ENCODE measurements around the gene RSAD2. TPM values are rescaled to one million over a fixed set of nuclear protein-coding genes. Genes with fewer than 3 reads are reported as not detected.

Gene RSAD2
- total RNA-seq, 1 donor from 2014 or later, result 4.4 TPM

DNA sequence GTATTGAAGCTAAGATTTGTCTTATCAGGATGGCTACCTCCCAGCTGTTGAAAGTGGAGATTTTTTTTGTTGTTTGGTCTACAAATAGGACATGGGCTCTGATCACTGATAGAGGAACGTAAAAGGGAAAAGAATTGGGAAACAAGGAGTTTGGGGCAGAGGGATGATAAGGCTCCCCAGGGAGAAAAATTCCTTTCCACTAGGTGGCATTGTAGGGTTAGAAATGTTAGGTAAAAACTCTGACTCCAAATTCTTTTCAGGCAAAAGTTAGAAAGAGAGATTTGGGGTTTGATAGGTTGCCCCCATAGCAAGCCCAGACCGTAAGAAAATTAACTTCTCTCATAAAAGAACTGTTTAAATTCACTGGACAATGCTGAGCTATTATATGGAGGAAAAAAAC lies 31.7 kb upstream of the RSAD2 start:
- no peak for TF ChIP-seq CTCF (IDR thresholded peaks at IDR 0.05; ENCODE audit: unreplicated experiment)

DNA sequence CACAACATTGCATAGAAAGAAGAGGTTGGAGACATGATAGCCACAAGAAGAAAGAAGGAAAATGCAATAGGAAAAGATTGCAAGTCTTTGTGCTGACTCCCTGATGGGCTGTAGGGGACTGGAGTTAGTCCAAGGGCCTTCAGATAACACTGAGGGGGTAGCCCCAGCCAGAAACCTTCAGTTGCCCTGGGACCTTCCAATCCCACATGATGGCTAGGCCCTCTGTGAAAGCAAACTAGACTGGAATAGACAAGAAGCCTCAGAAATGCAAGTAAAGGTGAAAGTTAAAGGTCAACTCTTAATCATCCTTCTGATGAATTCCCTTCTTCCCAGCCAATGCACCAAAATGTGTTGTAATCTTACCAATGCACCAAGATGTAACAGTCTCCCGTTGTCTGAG lies 31.0 kb upstream of the RSAD2 start:
- no peak overlapping the region for H3K27ac Mint-ChIP-seq
- H3K4me3 Mint-ChIP-seq (ENCODE audit: low read depth), result no peak overlapping the region
- peaks cover 36% of the 10 kb centered on the region for H3K36me3 Mint-ChIP-seq (ENCODE audit: insufficient read depth)
- H3K27me3 Mint-ChIP-seq, result no peaks in the 10 kb centered on the region
- no peaks in the 10 kb centered on the region for H3K4me1 Mint-ChIP-seq (ENCODE audit: low read depth)
- no peak for TF ChIP-seq CTCF (IDR thresholded peaks at IDR 0.05; ENCODE audit: unreplicated experiment)
- DNase-seq (ENCODE audit: low spot score, unreplicated experiment), result no peak
- peaks cover 46% of the 10 kb centered on the region for H3K9me3 Mint-ChIP-seq (ENCODE audit: low read depth)

More for the DNA sequence above, 31.7 kb upstream of the RSAD2 start:
- H3K4me1 Mint-ChIP-seq (ENCODE audit: low read depth), result no peaks in the 10 kb centered on the region
- H3K27ac Mint-ChIP-seq, result no peak overlapping the region
- H3K4me3 Mint-ChIP-seq (ENCODE audit: low read depth), result no peak overlapping the region
- peaks cover 46% of the 10 kb centered on the region for H3K9me3 Mint-ChIP-seq (ENCODE audit: low read depth)
- H3K27me3 Mint-ChIP-seq, result no peaks in the 10 kb centered on the region
- H3K36me3 Mint-ChIP-seq (ENCODE audit: insufficient read depth), result peaks cover 35% of the 10 kb centered on the region
- DNase-seq (ENCODE audit: low spot score, unreplicated experiment), result no peak

DNA sequence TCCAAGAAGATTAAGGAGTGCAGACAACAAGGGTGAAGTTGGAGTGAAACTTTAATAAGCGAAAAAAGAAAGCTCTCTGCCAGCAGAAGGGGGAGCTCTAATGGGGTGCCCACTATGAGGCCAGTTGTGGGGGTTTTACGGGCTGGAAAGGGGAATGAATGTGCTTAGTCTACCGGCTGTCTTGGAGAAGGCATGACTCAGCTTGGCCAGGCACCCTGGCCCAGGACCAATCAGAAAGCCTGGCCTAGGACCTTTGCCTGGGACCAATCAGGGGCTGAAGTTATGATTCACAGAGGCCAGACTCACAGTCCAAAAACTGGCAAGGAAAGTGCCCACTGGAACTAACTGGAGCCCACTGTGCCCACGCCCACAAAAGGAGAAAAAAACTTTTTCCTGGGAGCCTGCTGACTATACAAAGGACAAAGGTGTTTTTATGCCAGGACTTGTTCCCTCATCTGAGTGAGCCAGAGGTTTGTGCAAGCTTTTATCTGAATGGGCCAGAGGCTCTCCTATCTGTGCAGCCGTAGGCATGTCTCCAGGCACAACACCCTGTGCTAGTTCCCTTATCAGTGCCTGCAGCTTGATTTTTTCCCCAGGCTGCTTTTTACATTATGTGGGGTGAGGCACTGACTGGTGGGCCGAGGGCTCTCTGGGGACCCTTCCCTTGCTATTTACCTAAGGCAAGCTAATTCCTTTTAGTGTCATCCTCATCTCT lies 30.5 kb upstream of the RSAD2 start:
- H3K36me3 Mint-ChIP-seq (ENCODE audit: insufficient read depth), result peaks cover 38% of the 10 kb centered on the region
- peaks cover 46% of the 10 kb centered on the region for H3K9me3 Mint-ChIP-seq (ENCODE audit: low read depth)

GRCh38 chr2:6852195-6852594 lies 25.4 kb upstream of the RSAD2 start:
- no peak overlapping the region for H3K27ac Mint-ChIP-seq
- TF ChIP-seq CTCF (IDR thresholded peaks at IDR 0.05; ENCODE audit: unreplicated experiment), result no peak

More for the DNA sequence above, 30.5 kb upstream of the RSAD2 start:
- no peak overlapping the region for H3K27ac Mint-ChIP-seq
- no peaks in the 10 kb centered on the region for H3K27me3 Mint-ChIP-seq
- H3K4me3 Mint-ChIP-seq (ENCODE audit: low read depth), result no peak overlapping the region
- no peak for DNase-seq (ENCODE audit: low spot score, unreplicated experiment)
- H3K4me1 Mint-ChIP-seq (ENCODE audit: low read depth), result no peaks in the 10 kb centered on the region
- TF ChIP-seq CTCF (IDR thresholded peaks at IDR 0.05; ENCODE audit: unreplicated experiment), result no peak

GRCh38 chr2:6854416-6854815 lies 23.2 kb upstream of the RSAD2 start:
- no peak for TF ChIP-seq CTCF (IDR thresholded peaks at IDR 0.05; ENCODE audit: unreplicated experiment)
- no peak overlapping the region for H3K4me3 Mint-ChIP-seq (ENCODE audit: low read depth)
- peaks cover 44% of the 10 kb centered on the region for H3K36me3 Mint-ChIP-seq (ENCODE audit: insufficient read depth)
- H3K9me3 Mint-ChIP-seq (ENCODE audit: low read depth), result peaks cover 20% of the 10 kb centered on the region
- DNase-seq (ENCODE audit: low spot score, unreplicated experiment), result no peak
- H3K27me3 Mint-ChIP-seq, result no peaks in the 10 kb centered on the region
- H3K27ac Mint-ChIP-seq, result no peak overlapping the region
- peaks cover 9% of the 10 kb centered on the region for H3K4me1 Mint-ChIP-seq (ENCODE audit: low read depth)

More at GRCh38 chr2:6852195-6852594, 25.4 kb upstream of the RSAD2 start:
- DNase-seq (ENCODE audit: low spot score, unreplicated experiment), result no peak
- Mint-ChIP-seq H3K4me1 (ENCODE audit: low read depth) (peaks cover 9% of the 10 kb centered on the region), H3K27me3 (no peaks in the 10 kb centered on the region), H3K4me3 (ENCODE audit: low read depth) (no peak overlapping the region), H3K9me3 (ENCODE audit: low read depth) (peaks cover 16% of the 10 kb centered on the region), H3K36me3 (ENCODE audit: insufficient read depth) (peaks cover 38% of the 10 kb centered on the region)
